H9 (cell line): ENCODE measurements around the gene QSER1. TPM values are rescaled to one million over a fixed set of nuclear protein-coding genes. Genes with fewer than 3 reads are reported as not detected.
A peak's percentile ranks its signal among the peaks of the same experiment; 100 is the strongest.

Experiments used
- DNase-seq: peaks from one replicate; pipeline ENCODE4 v3.0.0-alpha.2; 2017
- H2AFZ ChIP-seq: one replicate; pipeline ENCODE4 v1.6.1; 2013; ENCODE audit warnings: mild to moderate bottlenecking, low read length, control low read depth, moderate library complexity
- H2AK5ac ChIP-seq: 2 replicates; pipeline ENCODE4 v1.6.1; 2013; ENCODE audit warnings: low read length, control low read depth, mixed read lengths; ENCODE audit not compliant: insufficient read length
- H2BK120ac ChIP-seq: one replicate; pipeline ENCODE4 v1.6.1; 2013; ENCODE audit warnings: low read depth, mild to moderate bottlenecking, low read length, control low read depth, inconsistent platforms; ENCODE audit not compliant: poor library complexity, severe bottlenecking
- H2BK12ac ChIP-seq: 2 replicates; pipeline ENCODE4 v1.6.1; 2013; ENCODE audit warnings: low read length, control low read depth, mixed read lengths, low read depth; ENCODE audit not compliant: insufficient read length
- H2BK15ac ChIP-seq: 2 replicates; pipeline ENCODE4 v1.6.1; 2013; ENCODE audit warnings: low read depth, low read length, control low read depth
- H2BK20ac ChIP-seq: one replicate; pipeline ENCODE4 v1.6.1; 2013; ENCODE audit warnings: low read depth, mild to moderate bottlenecking, low read length, control low read depth, inconsistent platforms; ENCODE audit not compliant: poor library complexity, severe bottlenecking
- H2BK5ac ChIP-seq: 2 replicates; pipeline ENCODE4 v1.6.1; 2013; ENCODE audit warnings: low read length, control low read depth, mixed read lengths; ENCODE audit not compliant: insufficient read length
- H3K14ac ChIP-seq: 2 replicates; pipeline ENCODE4 v1.6.1; 2013; ENCODE audit warnings: low read length, control low read depth; ENCODE audit not compliant: insufficient read depth
- H3K18ac ChIP-seq: 2 replicates; pipeline ENCODE4 v1.6.1; 2013; ENCODE audit warnings: low read depth, mild to moderate bottlenecking, mixed read lengths, low read length, control low read depth; ENCODE audit not compliant: insufficient read length
- H3K23ac ChIP-seq: 2 replicates; pipeline ENCODE4 v1.6.1; 2013; ENCODE audit warnings: low read length, control low read depth, mixed read lengths, low read depth; ENCODE audit not compliant: insufficient read length
- H3K23me2 ChIP-seq: 2 replicates; pipeline ENCODE4 v1.6.1; 2013; ENCODE audit warnings: low read depth, mild to moderate bottlenecking, mixed read lengths, low read length, control low read depth; ENCODE audit not compliant: insufficient read length, poor library complexity, severe bottlenecking
- H3K27ac ChIP-seq: 2 replicates; pipeline ENCODE4 v1.5.1; 2013; ENCODE audit warnings: low read length, control low read depth, mixed read lengths, low read depth; ENCODE audit not compliant: insufficient read length
- H3K27me3 ChIP-seq: 2 replicates; pipeline ENCODE4 v1.6.1; 2013; ENCODE audit warnings: low read length, control low read depth, inconsistent platforms; ENCODE audit not compliant: insufficient read depth
- H3K4ac ChIP-seq: 2 replicates; pipeline ENCODE4 v1.6.1; 2013; ENCODE audit warnings: low read depth, mild to moderate bottlenecking, control low read depth, inconsistent platforms, low read length, moderate library complexity
- H3K4me1 ChIP-seq: 2 replicates; pipeline ENCODE4 v1.6.1; 2013; ENCODE audit warnings: low read length, control low read depth, inconsistent platforms; ENCODE audit not compliant: insufficient read depth
- H3K4me2 ChIP-seq: 2 replicates; pipeline ENCODE4 v1.6.1; 2013; ENCODE audit warnings: low read length, control low read depth, mixed read lengths; ENCODE audit not compliant: insufficient read length, insufficient read depth
- H3K56ac ChIP-seq: 2 replicates; pipeline ENCODE4 v1.6.1; 2013; ENCODE audit warnings: low read depth, mild to moderate bottlenecking, mixed read lengths, low read length, control low read depth; ENCODE audit not compliant: insufficient read length
- H3K79me1 ChIP-seq: 2 replicates; pipeline ENCODE4 v1.6.1; 2013; ENCODE audit warnings: low read depth, mild to moderate bottlenecking, moderate library complexity, low read length, control low read depth, inconsistent platforms; ENCODE audit not compliant: insufficient read depth, poor library complexity, severe bottlenecking
- H3K79me2 ChIP-seq: 2 replicates; pipeline ENCODE4 v1.6.1; 2013; ENCODE audit warnings: low read length, control low read depth, inconsistent platforms; ENCODE audit not compliant: insufficient read depth
- H3K9ac ChIP-seq: 2 replicates; pipeline ENCODE4 v1.6.1; 2013; ENCODE audit warnings: low read length, control low read depth, mixed read lengths; ENCODE audit not compliant: insufficient read length; ENCODE audit errors: extremely low read depth
- H3K9me3 ChIP-seq: one replicate; pipeline ENCODE4 v1.6.1; 2013; ENCODE audit warnings: low read depth, low read length, inconsistent platforms; ENCODE audit not compliant: control insufficient read depth
- H3T11ph ChIP-seq: one replicate; pipeline ENCODE4 v1.6.1; 2013; ENCODE audit warnings: mild to moderate bottlenecking, low read length, control low read depth, inconsistent platforms
- H4K20me1 ChIP-seq: one replicate; pipeline ENCODE4 v1.6.1; 2013; ENCODE audit not compliant: control insufficient read depth, insufficient read length, insufficient read depth
- H4K5ac ChIP-seq: 2 replicates; pipeline ENCODE4 v1.6.1; 2013; ENCODE audit warnings: low read depth, mild to moderate bottlenecking, mixed read lengths, low read length, control low read depth; ENCODE audit not compliant: insufficient read length
- H4K8ac ChIP-seq: replicated peaks from 2 replicates; pipeline ENCODE4 v1.6.1; 2013; ENCODE audit warnings: low read length, control low read depth, mixed read lengths, low read depth; ENCODE audit not compliant: insufficient read length
- H4K91ac ChIP-seq: 2 replicates; pipeline ENCODE4 v1.6.1; 2013; ENCODE audit warnings: low read depth, mild to moderate bottlenecking, moderate library complexity, mixed read lengths, low read length, control low read depth; ENCODE audit not compliant: insufficient read length
- H3K27ac Mint-ChIP-seq, 3 experiments: 2 replicates in 2 of 3; 3 replicates in 1 of 3; pipeline ENCODE4 v1.8.0; 2020 to 2021; ENCODE audit warnings: mixed read lengths in 3 of 3, mild to moderate bottlenecking in 1 of 3, moderate library complexity in 1 of 3
- H3K27me3 Mint-ChIP-seq: 2 replicates; pipeline ENCODE4 v1.8.0; 2021; ENCODE audit warnings: low read depth, mild to moderate bottlenecking, moderate library complexity, mixed read lengths
- H3K36me3 Mint-ChIP-seq, 3 experiments: 2 replicates in 2 of 3; 3 replicates in 1 of 3; pipeline ENCODE4 v1.8.0; 2020 to 2021; ENCODE audit warnings: low read depth in 3 of 3, mixed read lengths in 3 of 3; ENCODE audit not compliant: insufficient read depth in 1 of 3
- H3K4me1 Mint-ChIP-seq, 2 experiments: 2 replicates each; pipeline ENCODE4 v1.8.0; 2020; ENCODE audit warnings: mixed read lengths in 2 of 2
- H3K4me3 Mint-ChIP-seq, 2 experiments: 2 replicates in 1 of 2; 3 replicates in 1 of 2; pipeline ENCODE4 v1.8.0; 2020 to 2021; ENCODE audit warnings: mild to moderate bottlenecking in 2 of 2, mixed read lengths in 2 of 2, moderate library complexity in 1 of 2
- H3K9me3 Mint-ChIP-seq, 2 experiments: 2 replicates in 1 of 2; 3 replicates in 1 of 2; pipeline ENCODE4 v1.8.0; 2020; ENCODE audit warnings: mild to moderate bottlenecking in 2 of 2, mixed read lengths in 2 of 2, moderate library complexity in 1 of 2
- WGBS: extraction: QIAGEN DNeasy Blood & Tissue Kit; methylation state at CpG from one replicate; pipeline ENCODE4 v1.1.7; 2013; ENCODE audit warnings: missing lambda C conversion rate, low lambda C conversion rate, mixed read lengths; ENCODE audit not compliant: insufficient read length; ENCODE audit errors: extremely low coverage; 5-methylcytosine and 5-hydroxymethylcytosine counted together
- total RNA-seq: library from RNA; stranded (reverse); gene quantifications from 2 replicates; pipeline ENCODE4 v1.2.1, GENCODE V29; 2021
- TF ChIP-seq, protein P1 (sequence below): fragments of 200-600 bp; sonication (generic); conservative IDR thresholded peaks from 3 replicates; pipeline ENCODE4 v1.8.0; 2021; ENCODE audit warnings: antibody characterized with exemption, mild to moderate bottlenecking

QSER1 gene
- total RNA-seq, 1 experiment from 2014 or later, result 139 TPM

DNA sequence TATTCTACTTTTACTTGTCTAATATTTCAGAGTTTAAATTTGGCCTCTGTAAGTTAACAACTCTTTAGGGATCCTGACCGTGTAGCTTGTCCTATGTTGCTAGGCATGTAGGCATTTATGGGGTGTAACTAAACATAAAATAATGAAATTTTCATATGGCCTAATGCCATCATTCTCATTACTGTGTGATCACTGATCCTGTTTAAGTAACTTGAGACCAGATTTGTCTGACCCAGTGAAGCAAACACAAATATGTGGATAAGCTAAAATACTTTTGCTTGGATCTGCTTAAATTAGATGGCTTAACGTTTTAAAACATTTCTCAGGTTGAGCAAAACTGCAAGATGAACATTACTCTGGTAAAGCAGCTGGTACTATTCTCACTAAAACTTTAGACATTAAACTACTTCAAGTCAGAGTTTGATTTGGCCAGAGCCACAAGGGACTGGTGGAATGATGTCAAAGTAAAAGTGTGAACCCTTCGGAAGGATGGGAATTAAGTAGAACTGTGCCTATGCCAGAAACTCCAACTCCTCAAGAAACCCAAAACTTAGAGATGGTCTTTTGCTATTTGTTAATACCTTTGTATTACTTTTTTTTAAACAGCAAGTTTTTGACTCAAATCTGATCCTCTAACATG, 12.5 kb downstream of the QSER1 start:
- Histone ChIP-seq H3K27ac (no peak overlapping the region), H4K91ac (no peak overlapping the region), H3K14ac (no peak overlapping the region), H3K18ac (no peak overlapping the region), H2AK5ac (no peak overlapping the region), H3K9me3 (no peaks in the 10 kb centered on the region), H3K9ac (no peak overlapping the region), H3T11ph (no peak overlapping the region), H3K4ac (no peak overlapping the region), H3K4me1 (peaks cover 9% of the 10 kb centered on the region; the same call in 1 of the 2 replicates), H2BK12ac (no peak overlapping the region), H3K79me2 (peaks cover 74% of the 10 kb centered on the region; the same call in 1 of the 2 replicates), H4K8ac (no peak overlapping the region), H2AFZ (no peak overlapping the region), H3K27me3 (no peaks in the 10 kb centered on the region), H3K56ac (no peak overlapping the region), H4K5ac (no peak overlapping the region), H2BK20ac (no peak overlapping the region), H4K20me1 (no peaks in the 10 kb centered on the region), H2BK5ac (no peak overlapping the region), H2BK120ac (no peak overlapping the region), H3K23me2 (no peaks in the 10 kb centered on the region), H3K79me1 (no peaks in the 10 kb centered on the region), H3K23ac (no peak overlapping the region), H2BK15ac (no peak overlapping the region), H3K4me2 (no peak overlapping the region)
- WGBS, result no CpG with 5 or more reads among the region's 3 CpGs
- TF ChIP-seq, protein P1, sequence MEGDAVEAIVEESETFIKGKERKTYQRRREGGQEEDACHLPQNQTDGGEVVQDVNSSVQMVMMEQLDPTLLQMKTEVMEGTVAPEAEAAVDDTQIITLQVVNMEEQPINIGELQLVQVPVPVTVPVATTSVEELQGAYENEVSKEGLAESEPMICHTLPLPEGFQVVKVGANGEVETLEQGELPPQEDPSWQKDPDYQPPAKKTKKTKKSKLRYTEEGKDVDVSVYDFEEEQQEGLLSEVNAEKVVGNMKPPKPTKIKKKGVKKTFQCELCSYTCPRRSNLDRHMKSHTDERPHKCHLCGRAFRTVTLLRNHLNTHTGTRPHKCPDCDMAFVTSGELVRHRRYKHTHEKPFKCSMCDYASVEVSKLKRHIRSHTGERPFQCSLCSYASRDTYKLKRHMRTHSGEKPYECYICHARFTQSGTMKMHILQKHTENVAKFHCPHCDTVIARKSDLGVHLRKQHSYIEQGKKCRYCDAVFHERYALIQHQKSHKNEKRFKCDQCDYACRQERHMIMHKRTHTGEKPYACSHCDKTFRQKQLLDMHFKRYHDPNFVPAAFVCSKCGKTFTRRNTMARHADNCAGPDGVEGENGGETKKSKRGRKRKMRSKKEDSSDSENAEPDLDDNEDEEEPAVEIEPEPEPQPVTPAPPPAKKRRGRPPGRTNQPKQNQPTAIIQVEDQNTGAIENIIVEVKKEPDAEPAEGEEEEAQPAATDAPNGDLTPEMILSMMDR, result no peak
- H3K4me1 Mint-ChIP-seq, result peaks cover 68 to 81% of the 10 kb centered on the region in 2 experiments
- no peak for DNase-seq
- H3K9me3 Mint-ChIP-seq, result no peaks in the 10 kb centered on the region
- peak overlapping the region in 1 of 3 experiments; percentile 88; a peak in 2 of 7 replicates for H3K27ac Mint-ChIP-seq
- H3K27me3 Mint-ChIP-seq, result no peaks in the 10 kb centered on the region
- H3K36me3 Mint-ChIP-seq, result peaks cover 13 to 69% (median 52%) of the 10 kb centered on the region in 3 experiments; a peak in 6 of 7 replicates
- no peak overlapping the region for H3K4me3 Mint-ChIP-seq
